Motor neuron (in vitro differentiated cells): Measurements from ENCODE around the gene ADAMTSL2. TPM values are rescaled to one million over a fixed set of nuclear protein-coding genes. Genes with fewer than 3 reads are reported as not detected.
A peak's percentile ranks its signal among the peaks of the same experiment; 100 is the strongest.

Experiments used
- ATAC-seq, 8 experiments: fragments of 200-7000 bp; cut with Tn5 transposase; replicated peaks in 6 of 8; 2 replicates each; pipeline ENCODE4 v1.8.0; 2021; ENCODE audit warnings: mild to moderate bottlenecking in 8 of 8, moderate library complexity in 8 of 8
- H3K27ac ChIP-seq, 2 donors: fragments of 250-450 bp; sonication (Bioruptor Pico); 2 replicates each; pipeline ENCODE4 v1.9.0; 2021; ENCODE audit warnings: antibody characterized with exemption in 2 of 2, mild to moderate bottlenecking in 2 of 2, moderate library complexity in 1 of 2
- H3K4me1 ChIP-seq, 2 donors: fragments of 250-450 bp; sonication (Bioruptor Pico); replicated peaks in 1 of 2; 2 replicates each; pipeline ENCODE4 v1.6.1; 2021; ENCODE audit warnings: antibody characterized with exemption in 2 of 2, mild to moderate bottlenecking in 2 of 2, moderate library complexity in 1 of 2
- H3K4me3 ChIP-seq, 5 donors: fragments of 250-450 bp; sonication (Bioruptor Pico); 2 replicates each; pipeline ENCODE4 v1.9.0; 2021; ENCODE audit warnings: antibody characterized with exemption in 5 of 5, mild to moderate bottlenecking in 5 of 5, moderate library complexity in 4 of 5
- WGBS, 10 experiments: fragments of 450-650 bp; shearing (Covaris generic); methylation state at CpG; one replicate each; pipeline ENCODE4 v1.0.0; 2022; 5-methylcytosine and 5-hydroxymethylcytosine counted together
- in situ Hi-C, 9 experiments: fragments of 400-800 bp; cut with MboI; loops; one replicate each; pipeline ENCODE4 v1.15.0; 2021; ENCODE audit warnings: low sequenced_read_pairs in 9 of 9, low pct_unique_long_range_greater_than_20kb in 2 of 9; ENCODE audit not compliant: unreplicated experiment in 9 of 9
- total RNA-seq, 8 experiments: library from RNA; unstranded; fragments of 300-600 nt; gene quantifications; 2 replicates each; pipeline versions ENCODE4 v1.2.3 to v1.2.4, GENCODE V29; 2022

ADAMTSL2 gene
- total RNA-seq, 8 experiments from 2014 or later, result 0.10 to 0.93 (median 0.32) TPM; not detected in 1

DNA sequence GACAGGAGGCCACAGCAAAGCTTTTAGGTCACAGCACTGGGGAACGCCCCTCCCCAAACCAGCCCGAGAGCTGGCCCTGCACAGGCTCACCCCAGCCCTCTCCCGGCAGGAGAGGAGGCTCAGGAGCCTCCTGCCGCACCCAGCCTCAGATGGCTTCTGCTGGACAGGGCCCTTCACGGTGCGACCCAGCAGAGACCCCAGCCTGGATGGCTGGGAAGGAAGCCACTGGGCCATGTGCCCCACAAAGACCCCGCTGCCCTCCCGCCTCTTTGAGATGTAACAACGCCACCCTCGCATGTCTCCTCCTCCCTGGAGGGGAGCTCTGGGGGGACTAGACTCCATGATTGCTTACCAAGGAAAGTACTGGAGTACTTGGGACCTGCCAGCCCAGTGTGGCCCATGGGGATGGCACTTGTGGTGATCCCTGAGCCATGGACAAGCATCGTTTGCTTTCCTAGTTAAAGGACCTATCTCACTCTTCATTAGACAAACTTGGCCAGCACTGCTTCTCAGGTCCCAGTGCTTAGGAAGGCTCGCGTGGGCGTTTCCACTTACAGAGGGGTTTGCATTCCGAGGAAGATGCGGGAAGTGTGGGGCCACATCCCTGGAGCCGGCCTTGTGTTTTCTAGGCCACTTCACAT is 18.8 kb upstream of the ADAMTSL2 start:
- H3K4me3 ChIP-seq, result no peak overlapping the region
- H3K4me1 ChIP-seq, result peaks cover 6 to 8% of the 10 kb centered on the region in 2 donors
- WGBS, 10 experiments, result 58 to 100% (median 100%) methylated on average over 1 to 4 of the region's 17 CpGs; no CpG with 5 or more reads in 5 of the 10 experiments
- in situ Hi-C loops, result no loop called here
- ATAC-seq, result no peak
- H3K27ac ChIP-seq, result no peak overlapping the region

DNA sequence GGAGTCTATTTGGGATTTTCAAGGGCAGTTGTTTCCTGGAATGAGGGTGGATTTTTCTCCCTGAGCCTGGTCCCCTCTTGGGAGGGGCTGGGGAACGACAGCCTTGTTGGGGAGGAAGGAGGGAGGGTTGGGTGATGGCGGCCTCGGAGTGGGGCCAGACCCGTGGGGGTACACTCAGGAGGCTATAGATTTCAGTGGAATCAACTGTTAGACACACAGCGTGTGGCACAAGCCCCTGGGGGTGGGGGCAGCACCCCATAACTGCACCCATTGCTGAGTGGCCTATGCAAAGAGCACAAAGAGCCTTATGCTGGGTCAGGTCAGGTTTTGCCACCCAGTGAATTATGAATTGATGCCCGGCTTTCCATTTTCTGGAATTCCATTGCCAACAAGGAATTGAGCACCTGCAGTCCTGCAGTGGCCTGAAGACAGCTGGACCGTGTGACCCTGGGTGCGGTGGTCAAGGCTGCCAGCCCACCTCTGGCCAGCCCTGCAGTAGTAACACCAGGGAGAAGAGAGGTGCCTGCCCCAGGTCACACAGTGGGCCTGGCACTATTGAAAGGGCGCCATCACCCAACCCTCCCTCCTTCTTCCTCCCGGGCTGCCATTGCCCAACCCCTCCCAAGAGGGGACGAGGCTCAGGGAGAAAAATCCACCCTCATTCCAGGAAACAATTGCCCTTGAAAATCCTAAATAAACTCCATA is 18.1 kb upstream of the ADAMTSL2 start:
- no peak for ATAC-seq
- peaks cover 6 to 8% of the 10 kb centered on the region in 2 donors for H3K4me1 ChIP-seq
- no peak overlapping the region for H3K4me3 ChIP-seq
- 75 to 100% (median 80%) methylated on average over 1 to 3 of the region's 11 CpGs; no CpG with 5 or more reads in 7 of the 10 experiments for WGBS, 10 experiments
- in situ Hi-C loops, result no loop called here
- H3K27ac ChIP-seq, result no peak overlapping the region

DNA sequence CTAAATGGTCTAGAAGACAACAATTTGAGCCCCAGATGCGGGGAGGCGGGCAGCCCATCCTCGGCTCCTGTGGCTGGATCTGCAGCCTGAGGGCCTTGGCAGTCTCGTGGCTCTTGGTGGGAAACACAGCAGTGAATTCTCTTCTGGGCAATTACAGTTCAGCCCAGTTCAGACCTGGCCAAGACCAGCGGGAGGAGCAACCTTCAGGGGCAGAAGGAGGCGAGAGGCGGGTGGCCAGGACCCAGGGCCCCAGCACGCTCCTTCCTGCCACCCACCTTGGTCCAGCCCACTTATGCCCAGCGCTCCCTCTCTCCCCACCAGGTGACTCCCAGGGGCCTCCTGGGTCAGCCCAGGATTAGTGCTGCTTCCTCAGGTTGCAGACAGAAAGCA is 17.5 kb upstream of the ADAMTSL2 start:
- H3K4me3 ChIP-seq, result no peak overlapping the region
- no peak for ATAC-seq
- no peak overlapping the region for H3K27ac ChIP-seq
- in situ Hi-C loops, result no loop called here
- 17 to 100% (median 82%) methylated on average over 2 of the region's 9 CpGs; no CpG with 5 or more reads in 7 of the 10 experiments for WGBS, 10 experiments
- peaks cover 6 to 8% of the 10 kb centered on the region in 2 donors for H3K4me1 ChIP-seq

DNA sequence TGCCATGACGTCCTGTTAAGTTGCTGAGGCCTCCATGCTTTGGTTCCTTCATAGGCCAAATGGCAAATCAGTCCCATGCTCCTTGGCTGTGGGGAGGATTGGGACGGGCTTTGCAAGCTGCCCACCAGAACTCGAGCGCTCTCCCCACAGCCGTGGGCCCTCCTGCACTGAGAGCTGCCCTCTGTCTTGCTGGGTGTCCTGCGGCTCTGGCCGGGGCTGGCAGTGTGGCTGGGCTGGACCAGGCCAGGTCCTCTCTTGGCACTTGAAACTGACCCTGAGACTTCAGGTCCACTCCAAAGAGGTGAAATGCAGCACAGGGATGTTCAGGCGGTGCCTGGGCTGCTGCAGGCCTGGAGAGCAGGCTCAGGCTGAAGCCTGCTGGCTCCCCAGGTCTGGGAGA is 16.8 kb upstream of the ADAMTSL2 start:
- Histone ChIP-seq H3K27ac (no peak overlapping the region), H3K4me3 (no peak overlapping the region), H3K4me1 (peaks cover 6 to 8% of the 10 kb centered on the region in 2 donors)
- in situ Hi-C loops, result no loop called here
- 80 to 100% (median 92%) methylated on average over 1 to 4 of the region's 8 CpGs; no CpG with 5 or more reads in 6 of the 10 experiments for WGBS, 10 experiments
- ATAC-seq, result no peak

DNA sequence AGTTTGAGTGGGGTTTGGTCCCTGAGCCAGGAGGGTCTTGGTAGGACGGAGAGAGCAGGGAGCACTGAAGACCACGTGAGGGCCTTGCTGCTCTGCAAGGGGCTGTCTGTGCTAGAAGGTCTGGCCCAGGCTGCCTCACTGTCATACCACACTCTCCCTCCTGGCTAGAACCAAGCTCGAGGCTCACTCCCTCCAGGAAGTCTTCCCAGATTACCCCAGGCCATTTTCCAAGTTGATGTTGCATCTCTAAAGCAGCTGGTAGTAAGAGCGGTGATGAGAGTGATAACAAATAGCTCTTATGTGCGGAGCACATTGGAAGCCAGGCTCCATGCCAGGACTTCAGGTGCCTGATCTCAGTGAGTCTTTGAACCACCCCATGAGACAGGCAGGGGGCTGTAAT is 16.3 kb upstream of the ADAMTSL2 start:
- ATAC-seq, result no peak
- in situ Hi-C loops, result no loop called here
- Histone ChIP-seq H3K4me3 (no peak overlapping the region), H3K4me1 (peaks cover 6 to 8% of the 10 kb centered on the region in 2 donors), H3K27ac (no peak overlapping the region)
- WGBS, 10 experiments, result 17 to 100% (median 90%) methylated on average over 1 to 2 of the region's 5 CpGs; no CpG with 5 or more reads in 3 of the 10 experiments

DNA sequence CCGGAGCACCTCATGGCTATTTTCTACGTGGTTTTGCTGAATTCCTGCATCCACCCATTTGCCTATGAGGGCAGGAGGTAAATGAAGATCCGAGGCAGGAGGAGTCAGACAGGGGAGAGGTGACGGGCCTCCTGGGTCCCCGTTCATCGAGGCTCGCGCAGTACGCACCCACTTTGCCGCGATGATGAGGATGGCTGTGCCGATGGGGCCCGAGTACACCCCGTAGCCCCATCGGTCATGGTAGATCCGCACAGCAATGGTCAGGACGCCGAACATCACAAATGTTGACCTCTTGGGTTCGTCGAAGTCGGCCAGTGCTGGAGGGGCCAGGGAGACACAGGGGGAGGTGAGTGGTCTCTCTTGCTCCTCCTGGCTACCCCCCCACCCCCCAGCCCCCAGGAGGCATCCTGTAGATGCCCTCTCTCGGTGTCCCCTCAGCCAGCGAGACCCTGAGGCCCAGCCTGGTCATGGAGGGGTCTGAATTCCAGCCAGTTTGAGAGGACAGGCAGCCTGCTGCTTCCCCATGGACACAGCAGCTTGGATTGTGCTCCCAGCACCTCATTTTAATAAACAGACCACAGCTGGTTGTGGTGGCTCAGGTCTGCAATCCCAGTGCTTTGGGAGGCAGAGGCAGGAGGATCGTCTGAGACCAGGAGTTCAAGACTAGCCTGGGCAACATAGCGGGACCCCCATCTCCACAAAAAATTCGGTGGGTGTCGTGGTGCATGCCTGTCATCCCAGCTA is 15.6 kb upstream of the ADAMTSL2 start:
- WGBS, 10 experiments, result 67 to 90% (median 78%) methylated on average over 1 to 8 of the region's 27 CpGs; no CpG with 5 or more reads in 6 of the 10 experiments
- no peak for ATAC-seq
- in situ Hi-C loops, result no loop called here
- Histone ChIP-seq H3K27ac (no peak overlapping the region), H3K4me1 (peaks cover 6% of the 10 kb centered on the region in 2 donors), H3K4me3 (no peak overlapping the region)

DNA sequence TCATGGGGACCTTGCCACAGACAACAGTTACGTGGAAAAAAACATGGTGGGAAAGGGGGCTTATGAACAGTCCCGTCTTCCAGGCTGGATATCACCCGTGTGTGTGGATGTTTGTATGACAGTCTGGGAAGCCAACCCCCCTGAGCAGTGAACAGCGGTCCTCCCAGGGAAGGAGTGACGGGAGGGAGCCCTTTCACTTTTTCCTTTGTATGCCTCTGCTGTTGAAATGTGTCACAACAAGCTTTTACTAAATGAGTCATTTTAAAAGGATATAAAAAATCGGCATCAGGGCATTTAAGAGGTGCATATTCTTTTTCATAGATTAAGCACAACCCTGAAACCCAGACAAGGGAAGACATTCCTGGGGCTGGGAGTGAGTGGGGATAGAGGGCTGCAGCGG is 14.8 kb upstream of the ADAMTSL2 start:
- in situ Hi-C loops, result no loop called here

DNA sequence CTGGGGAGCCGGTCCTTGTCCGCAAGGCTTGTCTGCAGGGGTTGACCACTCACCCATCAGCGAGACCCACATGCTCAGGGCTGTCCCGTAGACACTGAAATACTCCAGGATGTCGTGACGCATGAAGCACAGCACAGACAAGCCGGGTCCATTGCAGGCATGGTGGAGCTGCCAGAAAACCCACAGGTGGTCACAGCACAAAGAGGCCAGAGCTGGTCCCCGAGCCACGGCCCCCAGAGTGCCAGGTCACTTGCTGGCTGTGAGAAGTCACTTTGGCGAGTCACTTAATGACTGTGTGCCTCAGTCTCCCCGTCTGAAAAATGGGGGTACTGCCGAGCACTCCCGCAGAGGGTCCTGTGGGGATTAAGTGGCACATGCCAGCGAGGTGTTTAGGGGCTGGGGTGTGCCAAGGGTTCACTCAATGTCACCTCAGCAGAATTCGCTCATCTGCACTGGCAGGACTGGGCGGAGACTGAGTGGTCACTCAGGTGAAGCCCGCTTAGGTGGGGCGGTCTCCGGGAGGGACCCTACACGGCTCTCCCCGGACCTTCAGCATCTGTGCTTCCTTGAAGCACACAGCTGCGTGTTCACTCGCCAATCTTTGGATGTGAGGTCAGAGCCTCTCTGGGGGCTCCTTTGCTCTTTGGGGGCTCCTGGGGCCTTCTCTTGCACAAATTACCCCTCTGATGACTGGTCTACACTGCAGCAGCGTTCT is 14.2 kb upstream of the ADAMTSL2 start:
- ATAC-seq, result peak in 1 of 8 experiments; percentile 4
- Histone ChIP-seq H3K4me3 (no peak overlapping the region), H3K4me1 (no peaks in the 10 kb centered on the region), H3K27ac (no peak overlapping the region)
- in situ Hi-C loops, result no loop called here
- 73 to 91% (median 81%) methylated on average over 1 to 5 of the region's 24 CpGs; no CpG with 5 or more reads in 5 of the 10 experiments for WGBS, 10 experiments

More for the DNA sequence above, 14.8 kb upstream of the ADAMTSL2 start:
- ATAC-seq, result peak in 2 of 8 experiments; percentile 14 to 47
- WGBS, 10 experiments, result 25 to 82% (median 50%) methylated on average over 2 to 5 of the region's 7 CpGs; no CpG with 5 or more reads in 3 of the 10 experiments
- Histone ChIP-seq H3K27ac (no peak overlapping the region), H3K4me3 (no peak overlapping the region), H3K4me1 (peaks cover 1 to 2% of the 10 kb centered on the region in 2 donors)

DNA sequence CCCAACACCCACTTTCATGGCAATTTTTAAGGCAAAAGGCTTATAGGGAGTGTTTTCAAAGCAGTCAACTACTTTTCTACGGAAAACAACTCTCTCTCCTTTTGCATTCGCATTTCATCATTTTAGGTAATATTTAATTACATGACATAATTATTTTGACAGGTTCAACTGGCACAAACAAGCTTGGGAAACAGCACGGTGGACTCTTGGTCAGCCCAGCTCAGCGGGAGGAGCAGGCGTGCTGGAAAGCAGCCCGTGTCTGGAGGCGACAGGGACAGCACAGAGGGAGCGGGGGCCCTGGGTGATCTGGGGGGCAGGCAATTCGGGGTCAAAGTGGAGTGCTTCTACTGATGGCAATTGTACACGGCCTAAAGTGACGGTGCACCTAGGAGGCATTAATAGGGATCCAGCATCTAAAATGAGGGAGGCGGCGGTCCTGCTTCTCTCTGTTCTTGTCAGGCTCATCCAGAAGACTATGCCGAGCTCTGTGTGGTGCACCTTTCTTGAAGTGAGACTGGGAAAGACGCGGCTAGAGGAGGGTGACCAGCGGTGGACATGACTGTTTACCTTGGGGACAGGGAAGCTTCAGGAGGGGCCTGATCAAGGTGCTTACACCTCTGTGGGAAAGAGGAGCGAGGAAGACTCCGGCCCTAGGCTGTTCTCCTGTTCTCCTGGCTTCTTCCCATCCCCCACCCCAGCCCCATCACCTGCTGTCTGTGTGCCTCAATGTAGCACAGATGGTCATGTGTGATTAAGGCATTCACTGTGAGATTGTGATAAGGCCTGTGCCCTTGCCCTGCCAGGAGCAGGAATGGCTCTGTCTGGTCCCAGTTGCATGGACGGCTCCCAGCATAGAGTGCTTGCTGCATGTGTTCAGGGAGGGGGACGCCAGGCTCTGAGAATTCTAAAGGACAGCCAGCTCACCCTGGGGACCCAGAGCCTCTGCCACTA is 13.1 kb upstream of the ADAMTSL2 start:
- WGBS, 10 experiments, result 55 to 100% (median 92%) methylated on average over 1 to 7 of the region's 21 CpGs; no CpG with 5 or more reads in 2 of the 10 experiments
- Histone ChIP-seq H3K27ac (no peak overlapping the region), H3K4me3 (no peak overlapping the region), H3K4me1 (peaks cover 1 to 2% of the 10 kb centered on the region in 2 donors)
- in situ Hi-C loops, result no loop called here
- peak in 3 of 8 experiments; percentile 55 to 57 (median 56) for ATAC-seq

DNA sequence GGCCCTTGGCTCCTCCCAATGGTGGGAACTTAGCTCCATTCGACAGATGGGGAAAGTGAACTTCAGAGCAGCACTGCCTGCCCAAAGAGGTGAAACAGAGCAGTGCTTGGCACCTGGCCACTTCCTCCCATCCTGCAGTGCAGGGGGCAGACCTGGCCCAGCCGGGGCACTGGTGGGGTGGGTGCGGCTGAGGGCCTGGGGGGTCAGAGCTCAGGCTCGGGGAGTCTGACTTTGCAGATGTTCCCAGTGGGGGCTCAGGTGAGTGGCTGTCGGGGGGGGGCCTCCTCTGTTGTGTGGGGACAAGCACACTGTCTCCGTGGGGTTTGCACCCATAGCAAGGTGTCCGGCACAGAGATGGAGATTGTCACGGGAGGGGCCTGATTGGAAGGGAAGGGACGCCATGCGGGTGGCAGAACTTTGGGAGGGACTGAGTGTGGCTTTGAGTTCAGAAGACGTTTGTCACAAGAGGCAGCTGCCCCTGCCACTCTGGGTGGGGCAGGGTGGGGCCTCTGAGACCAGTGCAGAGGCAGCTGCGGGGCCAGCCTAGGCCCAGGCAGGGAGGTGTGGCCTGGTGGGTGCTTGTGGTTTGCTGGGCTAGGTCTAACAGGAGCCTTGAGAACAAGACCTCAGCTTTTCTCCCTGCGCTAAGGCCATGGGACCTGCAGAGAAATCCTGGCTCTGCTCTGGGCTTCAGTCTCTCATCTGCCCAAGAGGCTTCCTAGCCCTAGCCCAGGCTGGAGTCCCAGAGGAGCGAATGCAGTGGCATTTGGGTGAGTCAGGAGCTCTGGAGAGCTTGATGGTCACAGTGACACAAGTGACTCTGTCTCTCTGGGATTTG is 12.2 kb upstream of the ADAMTSL2 start:
- H3K27ac ChIP-seq, result no peak overlapping the region
- WGBS, 10 experiments, result 60 to 80% (median 73%) methylated on average over 1 to 2 of the region's 14 CpGs; no CpG with 5 or more reads in 6 of the 10 experiments
- H3K4me1 ChIP-seq, result peaks cover 10 to 11% of the 10 kb centered on the region in 2 donors
- ATAC-seq, result peak in 2 of 8 experiments; percentile 53 to 69
- no peak overlapping the region for H3K4me3 ChIP-seq
- in situ Hi-C loops, result no loop called here

DNA sequence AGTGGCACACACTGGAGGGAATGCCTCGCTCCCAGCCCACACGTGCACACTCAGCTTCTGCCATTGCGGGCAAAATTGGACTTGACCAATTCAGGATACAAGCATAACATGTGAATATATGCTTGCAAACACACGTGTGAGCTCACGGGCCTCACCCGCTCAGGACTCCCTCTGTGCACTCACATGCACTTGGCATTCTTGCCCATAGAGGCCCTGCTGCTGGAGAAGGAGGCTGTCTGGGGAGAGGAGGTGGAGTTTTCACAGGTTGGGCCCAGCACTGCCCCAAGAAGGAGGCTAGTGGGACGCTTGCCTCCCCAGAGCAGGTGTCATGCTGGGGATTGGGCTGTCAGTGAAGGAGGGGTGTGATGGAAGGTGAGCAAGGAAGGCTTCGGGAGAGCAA is 11.4 kb upstream of the ADAMTSL2 start:
- 33 to 100% (median 81%) methylated on average over 1 to 4 of the region's 8 CpGs; no CpG with 5 or more reads in 3 of the 10 experiments for WGBS, 10 experiments
- Histone ChIP-seq H3K4me1 (peaks cover 15 to 19% of the 10 kb centered on the region in 2 donors), H3K27ac (no peak overlapping the region), H3K4me3 (no peak overlapping the region)
- no peak for ATAC-seq
- in situ Hi-C loops, result no loop called here
